ENCODE results near the gene MYO1D. TPM values are rescaled to one million over a fixed set of nuclear protein-coding genes. Genes with fewer than 3 reads are reported as not detected.
A peak's percentile ranks its signal among the peaks of the same experiment; 100 is the strongest.

Gene MYO1D
- total RNA-seq, 4 donors from 2014 or later: 60.4 to 89.0 (median 82.5) TPM

DNA sequence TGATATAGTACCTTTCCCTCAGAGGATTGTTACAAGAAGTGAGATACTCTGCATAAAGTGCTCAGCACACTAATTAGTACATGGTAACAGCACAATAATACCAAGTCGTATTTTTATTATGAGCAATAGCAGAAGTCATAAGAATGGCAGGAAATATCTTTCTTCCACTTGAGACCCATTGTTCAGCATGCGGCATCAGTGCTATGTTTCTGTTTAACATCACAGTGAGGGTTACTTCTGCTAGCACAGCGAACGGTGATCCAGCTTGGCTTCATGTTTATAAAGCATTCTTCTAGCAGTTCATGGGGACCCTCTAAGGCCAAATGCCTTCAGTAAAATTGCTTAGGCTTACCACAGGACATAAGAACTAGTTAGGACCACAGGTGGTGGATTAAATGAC is 83.1 kb downstream of the MYO1D start:
- no peak for DNase-seq (ENCODE audit: low spot score in 2 of 2)
- no peak for TF ChIP-seq POLR2A (IDR thresholded peaks at IDR 0.05)
- TF ChIP-seq, protein P1, sequence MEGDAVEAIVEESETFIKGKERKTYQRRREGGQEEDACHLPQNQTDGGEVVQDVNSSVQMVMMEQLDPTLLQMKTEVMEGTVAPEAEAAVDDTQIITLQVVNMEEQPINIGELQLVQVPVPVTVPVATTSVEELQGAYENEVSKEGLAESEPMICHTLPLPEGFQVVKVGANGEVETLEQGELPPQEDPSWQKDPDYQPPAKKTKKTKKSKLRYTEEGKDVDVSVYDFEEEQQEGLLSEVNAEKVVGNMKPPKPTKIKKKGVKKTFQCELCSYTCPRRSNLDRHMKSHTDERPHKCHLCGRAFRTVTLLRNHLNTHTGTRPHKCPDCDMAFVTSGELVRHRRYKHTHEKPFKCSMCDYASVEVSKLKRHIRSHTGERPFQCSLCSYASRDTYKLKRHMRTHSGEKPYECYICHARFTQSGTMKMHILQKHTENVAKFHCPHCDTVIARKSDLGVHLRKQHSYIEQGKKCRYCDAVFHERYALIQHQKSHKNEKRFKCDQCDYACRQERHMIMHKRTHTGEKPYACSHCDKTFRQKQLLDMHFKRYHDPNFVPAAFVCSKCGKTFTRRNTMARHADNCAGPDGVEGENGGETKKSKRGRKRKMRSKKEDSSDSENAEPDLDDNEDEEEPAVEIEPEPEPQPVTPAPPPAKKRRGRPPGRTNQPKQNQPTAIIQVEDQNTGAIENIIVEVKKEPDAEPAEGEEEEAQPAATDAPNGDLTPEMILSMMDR (IDR thresholded peaks at IDR 0.05): no peak
- intact Hi-C loops (cut with DNase I; ENCODE audit: low total_unique reads): loop anchor here (10.0 kb wide), 1 partner anchor 111 kb away; no protein-coding TSS in a partner anchor
- 83 to 89% methylated on average over 4 of the region's 4 CpGs for WGBS, 2 donors
- H3K4me3 ChIP-seq (ENCODE audit: low read depth, poor library complexity, severe bottlenecking): no peak overlapping the region

- intact Hi-C loops (cut with DNase I; ENCODE audit: low total_unique reads): loop anchor here (10.0 kb wide), 1 partner anchor 113 kb away; no protein-coding TSS in a partner anchor
- no peak for DNase-seq (ENCODE audit: low spot score in 2 of 2)
- TF ChIP-seq, protein P1 (IDR thresholded peaks at IDR 0.05): no peak
- no peak for TF ChIP-seq POLR2A (IDR thresholded peaks at IDR 0.05)
- WGBS, 2 donors: 90 to 95% methylated on average over 1 of the region's 1 CpG
- H3K4me3 ChIP-seq (ENCODE audit: low read depth, poor library complexity, severe bottlenecking): no peak overlapping the region
Observed at GRCh38 chr17:32792207-32792606, 84.7 kb downstream of the MYO1D start.

DNA sequence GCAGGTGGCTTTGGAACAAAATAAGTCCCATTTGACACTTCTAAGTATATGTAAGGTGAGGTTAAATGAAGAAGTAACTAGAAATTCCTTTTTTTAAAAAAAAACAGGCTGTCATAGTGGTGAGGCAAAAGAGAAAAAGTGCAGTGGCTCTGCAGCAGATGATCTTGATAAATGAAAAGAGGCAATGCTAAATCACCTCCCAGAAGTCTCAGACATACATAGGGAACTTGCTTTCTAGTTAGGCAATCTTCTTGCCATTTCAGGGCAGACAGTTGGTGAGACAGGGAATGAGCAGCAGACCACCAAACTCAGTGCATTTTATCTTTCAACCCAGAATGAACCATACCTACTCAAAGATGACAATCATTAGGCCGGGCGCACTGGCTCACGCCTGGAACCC is 90.8 kb downstream of the MYO1D start:
- intact Hi-C loops (cut with DNase I; ENCODE audit: low total_unique reads): no loop called here
- TF ChIP-seq, protein P1 (IDR thresholded peaks at IDR 0.05): no peak
- no peak for TF ChIP-seq POLR2A (IDR thresholded peaks at IDR 0.05)

DNA sequence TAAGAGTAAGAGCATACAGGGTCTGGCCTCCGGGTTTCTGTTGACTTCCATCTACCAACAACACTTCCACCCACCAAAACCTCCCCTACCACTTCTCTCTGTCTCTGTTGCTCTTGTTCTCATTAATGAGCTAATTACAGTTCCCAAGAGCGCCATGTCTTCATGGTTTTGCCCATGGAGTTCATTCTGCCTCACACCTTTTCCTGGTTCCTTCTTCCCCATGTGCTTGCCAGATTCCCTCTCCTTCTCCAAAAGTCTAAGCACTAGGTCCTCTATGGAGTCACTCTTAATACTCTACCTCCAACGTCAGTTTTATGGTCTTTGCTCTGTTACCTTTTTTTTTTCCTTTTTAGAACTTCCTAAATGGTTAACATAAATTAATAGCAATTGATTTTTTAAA is 92.8 kb downstream of the MYO1D start:
- 82 to 87% methylated on average over 3 of the region's 3 CpGs for WGBS, 2 donors
- H3K4me3 ChIP-seq (ENCODE audit: low read depth, poor library complexity, severe bottlenecking): no peak overlapping the region
- TF ChIP-seq POLR2A (IDR thresholded peaks at IDR 0.05): no peak
- TF ChIP-seq, protein P1 (IDR thresholded peaks at IDR 0.05): no peak
- no peak for DNase-seq (ENCODE audit: low spot score in 2 of 2)
- intact Hi-C loops (cut with DNase I; ENCODE audit: low total_unique reads): no loop called here

More for the DNA sequence above, 90.8 kb downstream of the MYO1D start:
- 94 to 98% methylated on average over 3 of the region's 3 CpGs for whole genome bisulfite sequencing, 2 donors
- no peak overlapping the region for H3K4me3 ChIP-seq (ENCODE audit: low read depth, poor library complexity, severe bottlenecking)
- DNase-seq (ENCODE audit: low spot score in 2 of 2): no peak

- no peak for DNase-seq (ENCODE audit: low spot score in 2 of 2)
- 1 to 4% methylated on average over 3 of the region's 3 CpGs for WGBS, 2 donors
Observed at GRCh38 chr17:32783602-32784001, 93.3 kb downstream of the MYO1D start.

More at GRCh38 chr17:32783602-32784001, 93.3 kb downstream of the MYO1D start:
- intact Hi-C loops (cut with DNase I; ENCODE audit: low total_unique reads): no loop called here
- TF ChIP-seq POLR2A (IDR thresholded peaks at IDR 0.05): no peak
- TF ChIP-seq, protein P1 (IDR thresholded peaks at IDR 0.05): peak in 1 of 3 donors; percentile 53
- no peak overlapping the region for H3K4me3 ChIP-seq (ENCODE audit: low read depth, poor library complexity, severe bottlenecking)
